NCI-H526 (cell line): ENCODE measurements around the gene FAM25C.
"Not testable (repeated sequence)": the region's sequence is repeated elsewhere in the genome, so short reads cannot be mapped to it uniquely, and the experiment has no call there.

Experiments
- DNase-seq, 2 experiments: peaks; one replicate each; lab custom pipeline; 2025; lab: John Stamatoyannopoulos, UW

FAM25C gene

GRCh38 chr10:47957158-47957557 lies 42.4 kb downstream of the FAM25C start:
- not testable (repeated sequence) for DNase-seq

- DNase-seq = not testable (repeated sequence)
Observed at GRCh38 chr10:47947424-47947823, 52.2 kb downstream of the FAM25C start.
